Liver (tissue), 9 donors: ENCODE data around the gene CCDC51. TPM values are rescaled to one million over a fixed set of nuclear protein-coding genes. Genes with fewer than 3 reads are reported as not detected.

Experiments
- DNase-seq: peaks from one replicate; pipeline ENCODE4 v3.0.0-alpha.2; 2017; ENCODE audit warnings: low spot score
- H3K27ac ChIP-seq, 2 donors: one replicate each; pipeline ENCODE4 v1.7.0; 2013; ENCODE audit warnings: inconsistent platforms in 2 of 2, low read length in 2 of 2, control low read depth in 1 of 2, low read depth in 1 of 2, mild to moderate bottlenecking in 1 of 2
- H3K27me3 ChIP-seq, 4 donors: one replicate each; pipeline versions ENCODE4 v1.6.1 to v1.7.0; 2013; ENCODE audit warnings: low read length in 3 of 4, inconsistent platforms in 1 of 4, mild to moderate bottlenecking in 1 of 4, moderate library complexity in 1 of 4; ENCODE audit not compliant: control insufficient read depth in 4 of 4, insufficient read depth in 4 of 4
- H3K36me3 ChIP-seq, 4 donors: one replicate each; pipeline versions ENCODE4 v1.6.1 to v1.7.0; 2013; ENCODE audit warnings: low read length in 3 of 4, mild to moderate bottlenecking in 3 of 4, low read depth in 1 of 4, moderate library complexity in 1 of 4; ENCODE audit not compliant: control insufficient read depth in 4 of 4, insufficient read depth in 3 of 4
- H3K4me1 ChIP-seq, 4 donors: one replicate each; pipeline versions ENCODE4 v1.6.1 to v1.7.0; 2013; ENCODE audit warnings: low read length in 3 of 4, mild to moderate bottlenecking in 3 of 4, moderate library complexity in 1 of 4; ENCODE audit not compliant: control insufficient read depth in 4 of 4, insufficient read depth in 4 of 4
- H3K4me3 ChIP-seq, 3 donors: one replicate each; pipeline versions ENCODE4 v1.6.1 to v1.7.0; 2013; ENCODE audit warnings: low read length in 3 of 3, control low read depth in 1 of 3, low read depth in 1 of 3, mild to moderate bottlenecking in 1 of 3
- H3K9ac ChIP-seq, 2 donors: one replicate each; pipeline ENCODE4 v1.7.0; 2013; ENCODE audit warnings: low read length in 2 of 2, mild to moderate bottlenecking in 2 of 2, moderate library complexity in 2 of 2, control low read depth in 1 of 2, low read depth in 1 of 2
- H3K9me3 ChIP-seq, 4 donors: one replicate each; pipeline versions ENCODE4 v1.6.1 to v1.7.0; 2013; ENCODE audit warnings: low read length in 3 of 4; ENCODE audit not compliant: control insufficient read depth in 4 of 4
- ATF3 ChIP-seq: IDR thresholded peaks from 2 replicates; pipeline ENCODE4 v1.6.1; 2016; ENCODE audit warnings: antibody characterized with exemption
- EGR1 ChIP-seq, 2 donors: IDR thresholded peaks; 2 replicates each; pipeline ENCODE4 v1.6.1; 2016 to 2018; ENCODE audit warnings: antibody characterized with exemption in 2 of 2, low read depth in 2 of 2
- FOXA1 ChIP-seq: IDR thresholded peaks from 2 replicates; pipeline ENCODE4 v1.6.1; 2016; ENCODE audit warnings: antibody characterized with exemption
- GABPA ChIP-seq, 2 donors: IDR thresholded peaks in 1 of 2; conservative IDR thresholded peaks in 1 of 2; 2 replicates each; pipeline ENCODE4 v1.6.1; 2016; ENCODE audit warnings: antibody characterized with exemption in 2 of 2, mild to moderate bottlenecking in 1 of 2, moderate library complexity in 1 of 2
- HNF4A ChIP-seq, 2 donors: conservative IDR thresholded peaks; 2 replicates each; pipeline ENCODE4 v1.6.1; 2016; ENCODE audit warnings: antibody characterized with exemption in 2 of 2, mild to moderate bottlenecking in 2 of 2
- HNF4G ChIP-seq: IDR thresholded peaks from 2 replicates; pipeline ENCODE4 v1.6.1; 2016; ENCODE audit warnings: antibody characterized with exemption
- MAX ChIP-seq: IDR thresholded peaks from 2 replicates; pipeline ENCODE4 v1.6.1; 2016; ENCODE audit warnings: antibody characterized with exemption
- NR2F2 ChIP-seq: IDR thresholded peaks from 2 replicates; pipeline ENCODE4 v1.6.1; 2016; ENCODE audit warnings: antibody characterized with exemption
- RAD21 ChIP-seq, 2 donors: IDR thresholded peaks; 2 replicates each; pipeline ENCODE4 v1.6.1; 2016; ENCODE audit warnings: antibody characterized with exemption in 2 of 2, mild to moderate bottlenecking in 2 of 2
- RXRA ChIP-seq, 2 donors: IDR thresholded peaks; 2 replicates each; pipeline ENCODE4 v1.6.1; 2017 to 2018; ENCODE audit warnings: antibody characterized with exemption in 2 of 2, mild to moderate bottlenecking in 1 of 2
- TAF1 ChIP-seq: conservative IDR thresholded peaks from 2 replicates; pipeline ENCODE4 v1.6.1; 2016; ENCODE audit warnings: antibody characterized with exemption, mild to moderate bottlenecking
- YY1 ChIP-seq: IDR thresholded peaks from 2 replicates; pipeline ENCODE4 v1.6.1; 2016; ENCODE audit warnings: antibody characterized with exemption, mild to moderate bottlenecking
- whole genome bisulfite sequencing: extraction: QIAGEN DNeasy Blood & Tissue Kit; methylation state at CpG from one replicate; pipeline ENCODE4 v1.1.7; 2013; 5-methylcytosine and 5-hydroxymethylcytosine counted together
- polyA plus RNA-seq, 2 donors: library from polyadenylated mRNA; stranded (reverse) in 1 of 2; unstranded in 1 of 2; fragments of 200-250 nt in 1 of 2; fragments of >200 nt in 1 of 2; fragmentation: Nextera tagmentation in 1 of 2; extraction: Ambion mirVana in 1 of 2; gene quantifications; one replicate each; pipeline versions ENCODE4 v1.2.1 to v1.2.3, GENCODE V29; 2013 to 2015
- total RNA-seq, 2 donors: library from RNA; depleted of rRNA; stranded (reverse); fragments of >200 nt; gene quantifications; one replicate each; pipeline ENCODE4 v1.2.3, GENCODE V29; 2014
- TF ChIP-seq, protein P1 (sequence below): fragments of 150-350 bp; IDR thresholded peaks from 2 replicates; pipeline ENCODE4 v1.5.1; 2017; ENCODE audit warnings: improper control_type of control experiment, low read depth, low read length; ENCODE audit not compliant: missing input control
- TF ChIP-seq, protein P2 (sequence below): IDR thresholded peaks from 2 replicates; pipeline ENCODE4 v1.6.1; 2016; ENCODE audit warnings: antibody characterized with exemption
- TF ChIP-seq, protein P3 (sequence below): IDR thresholded peaks from 2 replicates; pipeline ENCODE4 v1.6.1; 2016; ENCODE audit warnings: antibody characterized with exemption, mild to moderate bottlenecking
- donor health status: healthy.
- donor health status: healthy.
- donor health status: healthy.
- donor health status: healthy.
- donor health status: healthy.

Gene CCDC51
- total and polyA plus RNA-seq, 4 donors, result 7.9 to 13.7 (median 11.0) TPM

DNA sequence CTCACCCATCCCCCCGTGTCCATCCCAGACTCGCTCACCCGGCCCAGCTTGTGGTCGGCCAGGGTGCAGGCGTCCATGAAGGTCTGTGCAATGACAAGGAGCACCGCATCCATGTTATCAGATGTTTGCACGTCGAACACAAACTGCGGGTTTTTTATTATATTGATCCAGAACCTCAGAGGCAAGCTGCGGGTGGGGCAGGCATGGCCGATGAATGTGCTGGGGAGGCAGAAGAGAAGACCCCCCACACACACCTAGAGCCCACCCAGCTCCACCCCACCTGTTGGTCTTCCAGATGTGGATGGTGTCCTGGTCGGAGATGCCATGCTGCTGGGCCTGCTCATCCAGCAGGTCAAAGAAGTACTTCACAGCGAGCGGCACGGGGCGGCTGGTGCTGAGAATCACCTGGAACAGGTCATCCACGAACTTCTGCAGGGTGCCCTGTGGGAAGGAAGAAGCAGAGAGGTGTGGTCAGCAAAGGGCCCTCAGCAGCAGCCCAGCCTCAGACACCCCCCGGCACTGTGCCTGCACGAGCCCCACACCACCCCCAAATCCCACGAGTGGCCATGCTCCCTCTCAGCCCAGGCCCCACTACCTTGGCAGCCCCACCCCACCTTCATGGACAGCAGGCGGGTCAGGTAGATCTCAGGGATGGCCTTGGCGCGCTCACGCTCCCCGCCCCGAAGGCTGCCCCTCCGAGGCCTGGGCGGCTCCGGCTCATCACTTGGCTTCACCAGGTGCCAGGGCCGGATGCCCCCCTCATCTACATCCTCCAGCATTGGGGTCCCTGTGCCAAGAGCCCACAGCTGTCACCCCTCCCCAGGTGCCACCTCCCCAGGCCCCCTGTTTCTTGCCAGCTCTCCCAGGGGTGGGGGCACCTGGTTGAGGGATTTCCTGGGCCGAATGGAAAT lies 30.4 kb downstream of the CCDC51 start:
- Histone ChIP-seq H3K9me3 (no peaks in the 10 kb centered on the region), H3K4me1 (no peaks in the 10 kb centered on the region), H3K27me3 (no peaks in the 10 kb centered on the region), H3K36me3 (peaks cover 30 to 97% (median 48%) of the 10 kb centered on the region in 4 donors), H3K4me3 (no peak overlapping the region), H3K27ac (no peak overlapping the region), H3K9ac (no peak overlapping the region)
- 91% methylated on average over 31 of the region's 31 CpGs for WGBS
- TF ChIP-seq MAX (no peak), GABPA (IDR thresholded peaks at IDR 0.05 in 1 of 2, conservative IDR thresholded peaks at IDR 0.05 in 1 of 2) (no peak), RAD21 (IDR thresholded peaks at IDR 0.05) (no peak), HNF4G (no peak), NR2F2 (no peak), HNF4A (conservative IDR thresholded peaks at IDR 0.05) (no peak), EGR1 (IDR thresholded peaks at IDR 0.05; ENCODE audit: low read depth in 2 of 2) (no peak), ATF3 (no peak), TAF1 (no peak), RXRA (IDR thresholded peaks at IDR 0.05) (no peak), YY1 (no peak), FOXA1 (no peak)
- TF ChIP-seq, protein P1, sequence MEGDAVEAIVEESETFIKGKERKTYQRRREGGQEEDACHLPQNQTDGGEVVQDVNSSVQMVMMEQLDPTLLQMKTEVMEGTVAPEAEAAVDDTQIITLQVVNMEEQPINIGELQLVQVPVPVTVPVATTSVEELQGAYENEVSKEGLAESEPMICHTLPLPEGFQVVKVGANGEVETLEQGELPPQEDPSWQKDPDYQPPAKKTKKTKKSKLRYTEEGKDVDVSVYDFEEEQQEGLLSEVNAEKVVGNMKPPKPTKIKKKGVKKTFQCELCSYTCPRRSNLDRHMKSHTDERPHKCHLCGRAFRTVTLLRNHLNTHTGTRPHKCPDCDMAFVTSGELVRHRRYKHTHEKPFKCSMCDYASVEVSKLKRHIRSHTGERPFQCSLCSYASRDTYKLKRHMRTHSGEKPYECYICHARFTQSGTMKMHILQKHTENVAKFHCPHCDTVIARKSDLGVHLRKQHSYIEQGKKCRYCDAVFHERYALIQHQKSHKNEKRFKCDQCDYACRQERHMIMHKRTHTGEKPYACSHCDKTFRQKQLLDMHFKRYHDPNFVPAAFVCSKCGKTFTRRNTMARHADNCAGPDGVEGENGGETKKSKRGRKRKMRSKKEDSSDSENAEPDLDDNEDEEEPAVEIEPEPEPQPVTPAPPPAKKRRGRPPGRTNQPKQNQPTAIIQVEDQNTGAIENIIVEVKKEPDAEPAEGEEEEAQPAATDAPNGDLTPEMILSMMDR, result no peak
- TF ChIP-seq, protein P2, sequence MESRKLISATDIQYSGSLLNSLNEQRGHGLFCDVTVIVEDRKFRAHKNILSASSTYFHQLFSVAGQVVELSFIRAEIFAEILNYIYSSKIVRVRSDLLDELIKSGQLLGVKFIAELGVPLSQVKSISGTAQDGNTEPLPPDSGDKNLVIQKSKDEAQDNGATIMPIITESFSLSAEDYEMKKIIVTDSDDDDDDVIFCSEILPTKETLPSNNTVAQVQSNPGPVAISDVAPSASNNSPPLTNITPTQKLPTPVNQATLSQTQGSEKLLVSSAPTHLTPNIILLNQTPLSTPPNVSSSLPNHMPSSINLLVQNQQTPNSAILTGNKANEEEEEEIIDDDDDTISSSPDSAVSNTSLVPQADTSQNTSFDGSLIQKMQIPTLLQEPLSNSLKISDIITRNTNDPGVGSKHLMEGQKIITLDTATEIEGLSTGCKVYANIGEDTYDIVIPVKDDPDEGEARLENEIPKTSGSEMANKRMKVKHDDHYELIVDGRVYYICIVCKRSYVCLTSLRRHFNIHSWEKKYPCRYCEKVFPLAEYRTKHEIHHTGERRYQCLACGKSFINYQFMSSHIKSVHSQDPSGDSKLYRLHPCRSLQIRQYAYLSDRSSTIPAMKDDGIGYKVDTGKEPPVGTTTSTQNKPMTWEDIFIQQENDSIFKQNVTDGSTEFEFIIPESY, result no peak
- TF ChIP-seq, protein P3, sequence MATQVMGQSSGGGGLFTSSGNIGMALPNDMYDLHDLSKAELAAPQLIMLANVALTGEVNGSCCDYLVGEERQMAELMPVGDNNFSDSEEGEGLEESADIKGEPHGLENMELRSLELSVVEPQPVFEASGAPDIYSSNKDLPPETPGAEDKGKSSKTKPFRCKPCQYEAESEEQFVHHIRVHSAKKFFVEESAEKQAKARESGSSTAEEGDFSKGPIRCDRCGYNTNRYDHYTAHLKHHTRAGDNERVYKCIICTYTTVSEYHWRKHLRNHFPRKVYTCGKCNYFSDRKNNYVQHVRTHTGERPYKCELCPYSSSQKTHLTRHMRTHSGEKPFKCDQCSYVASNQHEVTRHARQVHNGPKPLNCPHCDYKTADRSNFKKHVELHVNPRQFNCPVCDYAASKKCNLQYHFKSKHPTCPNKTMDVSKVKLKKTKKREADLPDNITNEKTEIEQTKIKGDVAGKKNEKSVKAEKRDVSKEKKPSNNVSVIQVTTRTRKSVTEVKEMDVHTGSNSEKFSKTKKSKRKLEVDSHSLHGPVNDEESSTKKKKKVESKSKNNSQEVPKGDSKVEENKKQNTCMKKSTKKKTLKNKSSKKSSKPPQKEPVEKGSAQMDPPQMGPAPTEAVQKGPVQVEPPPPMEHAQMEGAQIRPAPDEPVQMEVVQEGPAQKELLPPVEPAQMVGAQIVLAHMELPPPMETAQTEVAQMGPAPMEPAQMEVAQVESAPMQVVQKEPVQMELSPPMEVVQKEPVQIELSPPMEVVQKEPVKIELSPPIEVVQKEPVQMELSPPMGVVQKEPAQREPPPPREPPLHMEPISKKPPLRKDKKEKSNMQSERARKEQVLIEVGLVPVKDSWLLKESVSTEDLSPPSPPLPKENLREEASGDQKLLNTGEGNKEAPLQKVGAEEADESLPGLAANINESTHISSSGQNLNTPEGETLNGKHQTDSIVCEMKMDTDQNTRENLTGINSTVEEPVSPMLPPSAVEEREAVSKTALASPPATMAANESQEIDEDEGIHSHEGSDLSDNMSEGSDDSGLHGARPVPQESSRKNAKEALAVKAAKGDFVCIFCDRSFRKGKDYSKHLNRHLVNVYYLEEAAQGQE, result no peak
- DNase-seq, result no peak
